A549 (cell line): ENCODE results near the gene RBM47. TPM values are rescaled to one million over a fixed set of nuclear protein-coding genes. Genes with fewer than 3 reads are reported as not detected.

Experiments used
- ATAC-seq, 2 experiments: fragments of 200-7000 bp in 1 of 2; fragments of >200 bp in 1 of 2; cut with Nextera tagmentation in 1 of 2; cut with Tn5 transposase in 1 of 2; 3 replicates each; pipeline versions ENCODE4 v1.8.0 to v1.9.1; 2018 to 2020; ENCODE audit warnings: mild to moderate bottlenecking in 1 of 2, moderate library complexity in 1 of 2
- CTCF ChIA-PET: fragments of 300-600 bp; sonication (Branson Sonifier 250); formaldehyde crosslinking; extraction: SDS; loops from one replicate; lab custom pipeline; 2021; ENCODE audit warnings: antibody characterized with exemption, inconsistent platforms; lab: Yijun Ruan, JAX
- POLR2A ChIA-PET: fragments of 350-600 bp; formaldehyde crosslinking; extraction: SDS; loops from one replicate; lab custom pipeline; 2021; ENCODE audit warnings: antibody characterized with exemption, inconsistent platforms; lab: Yijun Ruan, JAX
- DNase-seq, 2 experiments: peaks; one replicate each; pipeline versions ENCODE4 v3.0.0 to v3.0.0-alpha.2; 2011 to 2016; ENCODE audit warnings: low read depth in 1 of 2, low spot score in 1 of 2
- FAIRE-seq: peaks from 2 replicates; lab custom pipeline; 2011; peaks lifted over from hg19 to GRCh38; lab: Jason Lieb, UNC
- H3K27ac ChIP-seq, 2 experiments: fragments of >200 bp; sonication (Bioruptor Twin); formaldehyde crosslinking; 3 replicates each; pipeline ENCODE4 v1.5.1; 2016 to 2017
- H3K4me1 ChIP-seq: fragments of >200 bp; sonication (Bioruptor Twin); formaldehyde crosslinking; 3 replicates; pipeline ENCODE4 v1.6.1; 2016
- H3K4me2 ChIP-seq: fragments of >200 bp; sonication (Bioruptor Twin); formaldehyde crosslinking; 3 replicates; pipeline ENCODE4 v1.6.1; 2016
- H3K4me3 ChIP-seq: fragments of >200 bp; sonication (Bioruptor Twin); formaldehyde crosslinking; 3 replicates; pipeline ENCODE4 v1.5.1; 2016
- H3K9me3 ChIP-seq: fragments of >200 bp; sonication (Bioruptor Twin); formaldehyde crosslinking; 3 replicates; pipeline ENCODE4 v1.6.1; 2016
- BHLHE40 ChIP-seq: IDR thresholded peaks from 2 replicates; pipeline ENCODE4 v1.6.1; 2012; ENCODE audit warnings: low read depth, low read length, inconsistent platforms
- CBX8 ChIP-seq: fragments of 200-600 bp; sonication (generic); IDR thresholded peaks from 2 replicates; pipeline ENCODE4 v1.6.1; 2016
- CEBPB ChIP-seq, 2 experiments: fragments of >200 bp in 1 of 2; sonication (Bioruptor Twin) in 1 of 2; formaldehyde crosslinking in 1 of 2; IDR thresholded peaks; 2 replicates each; pipeline ENCODE4 v1.6.1; 2012 to 2016
- EHMT2 ChIP-seq: fragments of 200-600 bp; sonication (generic); IDR thresholded peaks from 2 replicates; pipeline ENCODE4 v1.6.1; 2016; ENCODE audit warnings: antibody characterized with exemption, low read depth, mild to moderate bottlenecking, moderate library complexity
- EP300 ChIP-seq, 2 experiments: fragments of >200 bp; sonication (Bioruptor Twin); formaldehyde crosslinking; IDR thresholded peaks; 2 replicates in 1 of 2; 3 replicates in 1 of 2; pipeline ENCODE4 v1.6.1; 2016 to 2017
- ESRRA ChIP-seq: fragments of 150-350 bp; IDR thresholded peaks from 2 replicates; pipeline ENCODE4 v1.6.1; 2014; ENCODE audit warnings: mild to moderate bottlenecking, low read length, borderline replicate concordance
- FOSB ChIP-seq: fragments of 250-450 bp; sonication (Bioruptor Pico); IDR thresholded peaks from 2 replicates; pipeline ENCODE4 v1.5.0; 2020; ENCODE audit warnings: mild to moderate bottlenecking, moderate library complexity
- GATA3 ChIP-seq: IDR thresholded peaks from 2 replicates; pipeline ENCODE4 v1.6.1; 2012; ENCODE audit warnings: borderline replicate concordance
- HEYL ChIP-seq: fragments of 250-450 bp; sonication (Bioruptor Pico); IDR thresholded peaks from 2 replicates; pipeline ENCODE4 v1.8.0; 2021; ENCODE audit warnings: mild to moderate bottlenecking, moderate library complexity
- HOXB13 ChIP-seq: fragments of 250-450 bp; sonication (Bioruptor Pico); IDR thresholded peaks from 2 replicates; pipeline ENCODE4 v1.5.0; 2020; ENCODE audit warnings: low read depth, mild to moderate bottlenecking, moderate library complexity
- HOXB5 ChIP-seq: fragments of 250-450 bp; sonication (Bioruptor Pico); IDR thresholded peaks from 2 replicates; pipeline ENCODE4 v1.5.0; 2020; ENCODE audit warnings: mild to moderate bottlenecking, moderate library complexity
- JUNB ChIP-seq: fragments of >200 bp; sonication (Bioruptor Twin); formaldehyde crosslinking; IDR thresholded peaks from 2 replicates; pipeline ENCODE4 v1.6.1; 2016
- KDM5A ChIP-seq: fragments of 200-600 bp; sonication (generic); IDR thresholded peaks from 2 replicates; pipeline ENCODE4 v1.6.1; 2016; ENCODE audit warnings: antibody characterized with exemption, mild to moderate bottlenecking
- MAFK ChIP-seq: fragments of 450-650 bp; IDR thresholded peaks from 2 replicates; pipeline ENCODE4 v1.6.1; 2014; ENCODE audit not compliant: partially characterized antibody
- NR3C1 ChIP-seq: fragments of >200 bp; sonication (Bioruptor Twin); formaldehyde crosslinking; IDR thresholded peaks from 3 replicates; pipeline ENCODE4 v1.6.1; 2017
- PHF8 ChIP-seq: fragments of 200-600 bp; sonication (generic); IDR thresholded peaks from 2 replicates; pipeline ENCODE4 v1.6.1; 2016; ENCODE audit warnings: low read depth, mild to moderate bottlenecking, antibody characterized with exemption, moderate library complexity, borderline replicate concordance
- POLR2AphosphoS2 ChIP-seq: conservative IDR thresholded peaks from 2 replicates; pipeline ENCODE4 v1.6.1; 2012; ENCODE audit warnings: low read length, improper control_type of control experiment, inconsistent platforms
- RAD21 ChIP-seq, 2 experiments: fragments of >200 bp in 1 of 2; sonication (Bioruptor Twin) in 1 of 2; formaldehyde crosslinking in 1 of 2; IDR thresholded peaks in 1 of 2; conservative IDR thresholded peaks in 1 of 2; 2 replicates in 1 of 2; 3 replicates in 1 of 2; pipeline ENCODE4 v1.6.1; 2012 to 2018; ENCODE audit warnings: inconsistent platforms in 1 of 2
- RARB ChIP-seq: fragments of 250-450 bp; sonication (Bioruptor Pico); IDR thresholded peaks from 2 replicates; pipeline ENCODE4 v1.8.0; 2021; ENCODE audit warnings: mild to moderate bottlenecking, moderate library complexity
- RCOR1 ChIP-seq: fragments of 150-350 bp; IDR thresholded peaks from 2 replicates; pipeline ENCODE4 v1.6.1; 2014; ENCODE audit warnings: antibody characterized with exemption, low read length, low read depth
- RFX5 ChIP-seq: fragments of 450-650 bp; IDR thresholded peaks from 2 replicates; pipeline ENCODE4 v1.7.1; 2014; ENCODE audit warnings: antibody characterized with exemption, mild to moderate bottlenecking, moderate library complexity
- SMC3 ChIP-seq: fragments of >200 bp; sonication (Bioruptor Twin); formaldehyde crosslinking; IDR thresholded peaks from 3 replicates; pipeline ENCODE4 v1.6.1; 2018; ENCODE audit warnings: inconsistent platforms
- SREBF2 ChIP-seq: fragments of 450-650 bp; IDR thresholded peaks from 2 replicates; pipeline ENCODE4 v1.6.1; 2014; ENCODE audit warnings: mild to moderate bottlenecking, moderate library complexity
- ZC3H11A ChIP-seq: fragments of 450-650 bp; IDR thresholded peaks from 2 replicates; pipeline ENCODE4 v1.6.1; 2014; ENCODE audit warnings: antibody characterized with exemption, mild to moderate bottlenecking
- ZSCAN20 ChIP-seq: fragments of 250-450 bp; sonication (Bioruptor Pico); IDR thresholded peaks from 2 replicates; pipeline ENCODE4 v1.8.0; 2022; ENCODE audit warnings: mild to moderate bottlenecking, moderate library complexity
- WGBS: methylation state at CpG from one replicate; pipeline ENCODE4 v1.1.6; 2017; ENCODE audit errors: missing lambda C conversion rate; 5-methylcytosine and 5-hydroxymethylcytosine counted together
- polyA plus RNA-seq, 4 experiments: library from polyadenylated mRNA; depleted of rRNA in 3 of 4; stranded (reverse); fragments of >200 nt; fragmentation: RNase III in 1 of 4; extraction: RNeasy Plus Mini Kit Qiagen cat#74134 plus additional on column Dnase treatment in 1 of 4; gene quantifications; 2 replicates in 3 of 4; 3 replicates in 1 of 4; pipeline ENCODE4 v1.2.3, GENCODE V29; 2011 to 2017
- TF ChIP-seq, protein P1 (sequence below): fragments of 450-650 bp; IDR thresholded peaks from 2 replicates; pipeline ENCODE4 v1.6.1; 2014; ENCODE audit warnings: antibody characterized with exemption
- TF ChIP-seq, protein P2 (sequence below): fragments of 250-450 bp; sonication (Bioruptor Pico); IDR thresholded peaks from 2 replicates; pipeline ENCODE4 v1.5.0; 2021; ENCODE audit warnings: mild to moderate bottlenecking, moderate library complexity, borderline replicate concordance
- TF ChIP-seq, protein P3 (sequence below): fragments of >200 bp; sonication (Bioruptor Twin); formaldehyde crosslinking; IDR thresholded peaks from 3 replicates; pipeline ENCODE4 v1.5.1; 2016
- TF ChIP-seq, protein P4 (sequence below): fragments of 200-600 bp; sonication (generic); IDR thresholded peaks from 2 replicates; pipeline ENCODE4 v1.6.1; 2016; ENCODE audit warnings: antibody characterized with exemption, mild to moderate bottlenecking, moderate library complexity
- TF ChIP-seq, protein P5 (sequence below): fragments of >200 bp; sonication (Bioruptor Twin); formaldehyde crosslinking; IDR thresholded peaks from 2 replicates; pipeline ENCODE4 v1.6.1; 2016
- TF ChIP-seq, protein P6 (sequence below): IDR thresholded peaks from 2 replicates; pipeline ENCODE4 v1.6.1; 2012

Gene RBM47
- polyA plus RNA-seq, 2 of the 4 experiments (the other 2 are of a cell fraction), result 38.1 to 43.3 TPM

- no peak overlapping the region for H3K4me3 ChIP-seq
- peak overlapping the region in 1 of 2 experiments; percentile 65; a peak in 1 of 6 replicates for H3K27ac ChIP-seq
- TF ChIP-seq EHMT2 (no peak), RARB (CRISPR knock-in tag) (no peak), GATA3 (no peak), PHF8 (no peak), FOSB (CRISPR knock-in tag) (no peak), ZC3H11A (no peak), CEBPB (IDR thresholded peaks at IDR 0.05) (no peak), SREBF2 (no peak), EP300 (IDR thresholded peaks at IDR 0.05) (no peak), RAD21 (conservative IDR thresholded peaks at IDR 0.05 in 1 of 2, IDR thresholded peaks at IDR 0.05 in 1 of 2) (no peak), BHLHE40 (no peak), CBX8 (no peak), POLR2AphosphoS2 (no peak), RCOR1 (no peak), NR3C1 (no peak), ZSCAN20 (no peak), HOXB13 (CRISPR knock-in tag) (no peak)
- TF ChIP-seq, protein P1, sequence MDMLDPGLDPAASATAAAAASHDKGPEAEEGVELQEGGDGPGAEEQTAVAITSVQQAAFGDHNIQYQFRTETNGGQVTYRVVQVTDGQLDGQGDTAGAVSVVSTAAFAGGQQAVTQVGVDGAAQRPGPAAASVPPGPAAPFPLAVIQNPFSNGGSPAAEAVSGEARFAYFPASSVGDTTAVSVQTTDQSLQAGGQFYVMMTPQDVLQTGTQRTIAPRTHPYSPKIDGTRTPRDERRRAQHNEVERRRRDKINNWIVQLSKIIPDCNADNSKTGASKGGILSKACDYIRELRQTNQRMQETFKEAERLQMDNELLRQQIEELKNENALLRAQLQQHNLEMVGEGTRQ, result no peak
- TF ChIP-seq, protein P2, sequence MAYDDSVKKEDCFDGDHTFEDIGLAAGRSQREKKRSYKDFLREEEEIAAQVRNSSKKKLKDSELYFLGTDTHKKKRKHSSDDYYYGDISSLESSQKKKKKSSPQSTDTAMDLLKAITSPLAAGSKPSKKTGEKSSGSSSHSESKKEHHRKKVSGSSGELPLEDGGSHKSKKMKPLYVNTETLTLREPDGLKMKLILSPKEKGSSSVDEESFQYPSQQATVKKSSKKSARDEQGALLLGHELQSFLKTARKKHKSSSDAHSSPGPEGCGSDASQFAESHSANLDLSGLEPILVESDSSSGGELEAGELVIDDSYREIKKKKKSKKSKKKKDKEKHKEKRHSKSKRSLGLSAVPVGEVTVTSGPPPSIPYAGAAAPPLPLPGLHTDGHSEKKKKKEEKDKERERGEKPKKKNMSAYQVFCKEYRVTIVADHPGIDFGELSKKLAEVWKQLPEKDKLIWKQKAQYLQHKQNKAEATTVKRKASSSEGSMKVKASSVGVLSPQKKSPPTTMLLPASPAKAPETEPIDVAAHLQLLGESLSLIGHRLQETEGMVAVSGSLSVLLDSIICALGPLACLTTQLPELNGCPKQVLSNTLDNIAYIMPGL (CRISPR knock-in tag), result no peak
- TF ChIP-seq, protein P3, sequence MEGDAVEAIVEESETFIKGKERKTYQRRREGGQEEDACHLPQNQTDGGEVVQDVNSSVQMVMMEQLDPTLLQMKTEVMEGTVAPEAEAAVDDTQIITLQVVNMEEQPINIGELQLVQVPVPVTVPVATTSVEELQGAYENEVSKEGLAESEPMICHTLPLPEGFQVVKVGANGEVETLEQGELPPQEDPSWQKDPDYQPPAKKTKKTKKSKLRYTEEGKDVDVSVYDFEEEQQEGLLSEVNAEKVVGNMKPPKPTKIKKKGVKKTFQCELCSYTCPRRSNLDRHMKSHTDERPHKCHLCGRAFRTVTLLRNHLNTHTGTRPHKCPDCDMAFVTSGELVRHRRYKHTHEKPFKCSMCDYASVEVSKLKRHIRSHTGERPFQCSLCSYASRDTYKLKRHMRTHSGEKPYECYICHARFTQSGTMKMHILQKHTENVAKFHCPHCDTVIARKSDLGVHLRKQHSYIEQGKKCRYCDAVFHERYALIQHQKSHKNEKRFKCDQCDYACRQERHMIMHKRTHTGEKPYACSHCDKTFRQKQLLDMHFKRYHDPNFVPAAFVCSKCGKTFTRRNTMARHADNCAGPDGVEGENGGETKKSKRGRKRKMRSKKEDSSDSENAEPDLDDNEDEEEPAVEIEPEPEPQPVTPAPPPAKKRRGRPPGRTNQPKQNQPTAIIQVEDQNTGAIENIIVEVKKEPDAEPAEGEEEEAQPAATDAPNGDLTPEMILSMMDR, result no peak
- ATAC-seq, result peak in 1 of 2 experiments; percentile 37; a peak in 2 of 6 replicates
- no peak overlapping the region for H3K4me2 ChIP-seq
- 71% methylated on average over 3 of the region's 3 CpGs for WGBS
- POLR2A ChIA-PET, result interaction anchor here (1.2 kb wide), 1 partner anchor 13 kb away, joined by 3 read pairs; no protein-coding TSS in a partner anchor
- no peak for DNase-seq
- no peak for FAIRE-seq
- H3K4me1 ChIP-seq, result peaks cover 59% of the 10 kb centered on the region
- CTCF ChIA-PET, result interaction anchor here (1.2 to 2.0 kb wide), 3 partner anchors 13 to 154 kb away, joined by 3 to 7 read pairs (median 5); no protein-coding TSS in a partner anchor
- no peaks in the 10 kb centered on the region for H3K9me3 ChIP-seq
These were observed 65.7 kb downstream of the RBM47 start for GRCh38 chr4:40564004-40564403.

GRCh38 chr4:40563401-40563800, 66.3 kb downstream of the RBM47 start:
- Histone ChIP-seq H3K4me2 (peak overlapping the region; percentile 3; the same call in 1 of the 3 replicates), H3K4me3 (no peak overlapping the region), H3K27ac (peak overlapping the region in 1 of 2 experiments; percentile 65; a peak in 3 of 6 replicates), H3K4me1 (peaks cover 62% of the 10 kb centered on the region), H3K9me3 (no peaks in the 10 kb centered on the region)
- WGBS, result 91% methylated on average over 3 of the region's 4 CpGs
- ATAC-seq (no peak), DNase-seq (no peak), FAIRE-seq (no peak)
- ChIA-PET POLR2A (interaction anchor here (1.2 kb wide), 1 partner anchor 13 kb away, joined by 3 read pairs; no protein-coding TSS in a partner anchor), CTCF (interaction anchor here (0.9 to 2.0 kb wide), 7 partner anchors 12 to 155 kb away, joined by 3 to 7 read pairs (median 3); no protein-coding TSS in a partner anchor)
- TF ChIP-seq HOXB5 (CRISPR knock-in tag) (no peak), HEYL (CRISPR knock-in tag) (no peak), MAFK (no peak), KDM5A (no peak), SMC3 (no peak), RFX5 (no peak), GATA3 (no peak), ESRRA (no peak), JUNB (no peak), RAD21 (conservative IDR thresholded peaks at IDR 0.05 in 1 of 2, IDR thresholded peaks at IDR 0.05 in 1 of 2) (no peak)
- TF ChIP-seq, protein P4, sequence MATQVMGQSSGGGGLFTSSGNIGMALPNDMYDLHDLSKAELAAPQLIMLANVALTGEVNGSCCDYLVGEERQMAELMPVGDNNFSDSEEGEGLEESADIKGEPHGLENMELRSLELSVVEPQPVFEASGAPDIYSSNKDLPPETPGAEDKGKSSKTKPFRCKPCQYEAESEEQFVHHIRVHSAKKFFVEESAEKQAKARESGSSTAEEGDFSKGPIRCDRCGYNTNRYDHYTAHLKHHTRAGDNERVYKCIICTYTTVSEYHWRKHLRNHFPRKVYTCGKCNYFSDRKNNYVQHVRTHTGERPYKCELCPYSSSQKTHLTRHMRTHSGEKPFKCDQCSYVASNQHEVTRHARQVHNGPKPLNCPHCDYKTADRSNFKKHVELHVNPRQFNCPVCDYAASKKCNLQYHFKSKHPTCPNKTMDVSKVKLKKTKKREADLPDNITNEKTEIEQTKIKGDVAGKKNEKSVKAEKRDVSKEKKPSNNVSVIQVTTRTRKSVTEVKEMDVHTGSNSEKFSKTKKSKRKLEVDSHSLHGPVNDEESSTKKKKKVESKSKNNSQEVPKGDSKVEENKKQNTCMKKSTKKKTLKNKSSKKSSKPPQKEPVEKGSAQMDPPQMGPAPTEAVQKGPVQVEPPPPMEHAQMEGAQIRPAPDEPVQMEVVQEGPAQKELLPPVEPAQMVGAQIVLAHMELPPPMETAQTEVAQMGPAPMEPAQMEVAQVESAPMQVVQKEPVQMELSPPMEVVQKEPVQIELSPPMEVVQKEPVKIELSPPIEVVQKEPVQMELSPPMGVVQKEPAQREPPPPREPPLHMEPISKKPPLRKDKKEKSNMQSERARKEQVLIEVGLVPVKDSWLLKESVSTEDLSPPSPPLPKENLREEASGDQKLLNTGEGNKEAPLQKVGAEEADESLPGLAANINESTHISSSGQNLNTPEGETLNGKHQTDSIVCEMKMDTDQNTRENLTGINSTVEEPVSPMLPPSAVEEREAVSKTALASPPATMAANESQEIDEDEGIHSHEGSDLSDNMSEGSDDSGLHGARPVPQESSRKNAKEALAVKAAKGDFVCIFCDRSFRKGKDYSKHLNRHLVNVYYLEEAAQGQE, result no peak
- TF ChIP-seq, protein P5, sequence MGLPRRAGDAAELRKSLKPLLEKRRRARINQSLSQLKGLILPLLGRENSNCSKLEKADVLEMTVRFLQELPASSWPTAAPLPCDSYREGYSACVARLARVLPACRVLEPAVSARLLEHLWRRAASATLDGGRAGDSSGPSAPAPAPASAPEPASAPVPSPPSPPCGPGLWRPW, result no peak
- TF ChIP-seq, protein P6, sequence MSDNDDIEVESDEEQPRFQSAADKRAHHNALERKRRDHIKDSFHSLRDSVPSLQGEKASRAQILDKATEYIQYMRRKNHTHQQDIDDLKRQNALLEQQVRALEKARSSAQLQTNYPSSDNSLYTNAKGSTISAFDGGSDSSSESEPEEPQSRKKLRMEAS, result no peak
